Activated CD4-positive, alpha-beta T cell treated with anti-CD3 and anti-CD28 coated beads, Interleukin-2, amount 10 ng/mL, durations not matched to agents 24 days and 14 days (primary cell): ENCODE measurements around the gene TUBA1C. TPM values are rescaled to one million over a fixed set of nuclear protein-coding genes. Genes with fewer than 3 reads are reported as not detected.

Experiments used
- DNase-seq: peaks from one replicate; pipeline ENCODE4 v3.0.0; 2022
- H3K27ac Mint-ChIP-seq: one replicate; pipeline ENCODE4 v1.8.0; 2022; ENCODE audit warnings: mild to moderate bottlenecking, mixed read lengths
- H3K27me3 Mint-ChIP-seq: one replicate; pipeline ENCODE4 v1.8.0; 2022; ENCODE audit warnings: mixed read lengths
- H3K36me3 Mint-ChIP-seq: one replicate; pipeline ENCODE4 v1.8.0; 2022; ENCODE audit warnings: low read depth, mild to moderate bottlenecking, mixed read lengths
- H3K4me1 Mint-ChIP-seq: one replicate; pipeline ENCODE4 v1.8.0; 2021; ENCODE audit warnings: mixed read lengths
- H3K4me3 Mint-ChIP-seq: one replicate; pipeline ENCODE4 v1.8.0; 2022; ENCODE audit warnings: mild to moderate bottlenecking, moderate library complexity, mixed read lengths
- H3K9me3 Mint-ChIP-seq: one replicate; pipeline ENCODE4 v1.8.0; 2021; ENCODE audit warnings: mixed read lengths
- intact Hi-C: fragments of 100-400 bp; cut with micrococcal nuclease; formaldehyde crosslinking; loops from one replicate; pipeline ENCODE4 v1.15.1; 2023
- total RNA-seq: library from RNA; stranded (reverse); gene quantifications from 2 replicates; pipeline ENCODE4 v1.2.3, GENCODE V29; 2022

The TUBA1C gene
- 286 and 305 TPM in 2 replicates for total RNA-seq

DNA sequence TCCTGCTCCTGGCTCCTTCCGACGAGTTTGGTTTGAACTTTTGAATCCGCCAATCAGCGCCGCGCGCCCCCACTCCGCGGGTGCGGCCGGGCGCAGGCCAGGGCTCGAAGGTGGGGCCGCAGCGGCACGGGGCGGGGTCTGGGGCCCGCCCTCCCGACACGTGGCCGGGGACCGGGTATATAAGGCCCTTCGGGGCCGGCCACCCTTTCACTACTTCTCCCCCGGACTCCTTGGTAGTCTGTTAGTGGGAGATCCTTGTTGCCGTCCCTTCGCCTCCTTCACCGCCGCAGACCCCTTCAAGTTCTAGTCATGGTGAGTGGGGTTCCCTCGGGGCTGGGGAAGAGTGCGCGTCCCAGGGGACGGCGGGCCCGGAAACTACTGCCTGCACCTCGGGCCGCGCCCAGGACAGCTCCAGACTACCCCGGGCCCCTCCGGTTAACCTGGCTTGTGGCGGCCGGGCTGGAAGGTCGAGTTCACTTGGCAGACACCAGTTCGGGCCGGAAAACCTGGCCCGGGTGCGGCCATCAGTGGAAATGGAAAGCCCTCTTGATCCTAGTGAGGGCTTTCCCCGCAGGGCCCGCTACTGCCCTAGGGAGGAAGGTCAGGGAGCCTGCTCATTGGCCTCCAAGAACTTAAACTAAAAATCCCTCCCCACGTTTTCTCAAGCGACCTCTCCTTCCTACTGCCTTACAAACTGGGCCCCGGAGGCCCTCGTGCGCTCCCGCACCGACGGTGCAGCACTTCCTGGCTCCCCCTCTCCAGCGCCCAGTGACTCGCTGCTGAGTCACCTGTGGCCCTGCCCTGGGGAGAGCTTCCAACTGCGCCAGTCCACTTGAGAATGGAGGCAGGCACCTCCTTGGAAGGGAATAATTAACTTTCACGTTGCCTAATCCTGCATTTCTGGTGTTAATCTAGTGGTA, at the start of gene TUBA1C:
Gene TUBA1C, plus strand, starts transcription at position 210 of the 920 bp plus-strand sequence. Its CDS starts 100 bp downstream, at position 310.
- peak; percentile 98 for DNase-seq
- no peaks in the 10 kb centered on the region for H3K9me3 Mint-ChIP-seq
- H3K4me3 Mint-ChIP-seq, result peak within 1 kb of the TSS; percentile 97
- intact Hi-C loops, result loop anchor here (1.0 to 2.0 kb wide), 6 partner anchors 30 to 476 kb away; partner anchors contain the start of genes PRPF40B, TMBIM6, TROAP and TUBA1A
- H3K4me1 Mint-ChIP-seq, result peaks cover 42% of the 10 kb centered on the region
- H3K36me3 Mint-ChIP-seq, result peaks cover 32% of the 10 kb centered on the region
- H3K27ac Mint-ChIP-seq, result peak within 1 kb of the TSS; percentile 100
- H3K27me3 Mint-ChIP-seq, result no peaks in the 10 kb centered on the region

DNA sequence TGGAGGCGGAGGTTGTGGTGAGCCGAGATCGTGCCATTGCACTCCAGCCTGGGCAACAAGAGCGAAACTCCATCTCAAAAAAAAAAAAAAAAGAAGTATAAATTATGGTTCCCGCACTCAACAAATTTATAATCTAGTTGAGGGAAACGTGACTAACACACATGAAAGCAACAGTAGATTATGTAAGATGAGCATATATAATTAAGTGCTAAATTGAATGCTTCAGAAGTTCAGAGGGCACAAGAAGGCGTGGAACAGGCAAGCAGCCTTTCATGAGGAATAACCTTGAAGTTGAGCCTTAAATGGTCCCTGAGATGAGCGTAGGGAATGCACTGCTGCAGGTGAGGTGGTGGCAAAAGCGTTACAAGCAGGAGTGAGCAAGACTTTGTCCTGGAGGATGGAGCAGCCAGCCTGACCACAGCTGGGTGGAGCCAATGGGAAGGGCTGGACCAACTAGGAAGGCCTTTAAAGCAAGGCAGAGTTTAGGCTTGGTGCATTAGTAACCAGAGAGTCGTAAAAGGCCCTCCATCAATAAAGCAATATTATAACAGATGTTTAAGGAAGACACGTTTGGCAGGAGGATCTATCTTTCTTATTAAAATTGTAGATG, 45.4 kb upstream of the TUBA1C start:
- H3K4me3 Mint-ChIP-seq, result no peak overlapping the region
- no peak overlapping the region for H3K27ac Mint-ChIP-seq
- peaks cover 3% of the 10 kb centered on the region for H3K4me1 Mint-ChIP-seq
- intact Hi-C loops, result no loop called here
- H3K27me3 Mint-ChIP-seq, result peaks cover 14% of the 10 kb centered on the region
- H3K9me3 Mint-ChIP-seq, result no peaks in the 10 kb centered on the region
- no peak for DNase-seq
- H3K36me3 Mint-ChIP-seq, result no peaks in the 10 kb centered on the region

DNA sequence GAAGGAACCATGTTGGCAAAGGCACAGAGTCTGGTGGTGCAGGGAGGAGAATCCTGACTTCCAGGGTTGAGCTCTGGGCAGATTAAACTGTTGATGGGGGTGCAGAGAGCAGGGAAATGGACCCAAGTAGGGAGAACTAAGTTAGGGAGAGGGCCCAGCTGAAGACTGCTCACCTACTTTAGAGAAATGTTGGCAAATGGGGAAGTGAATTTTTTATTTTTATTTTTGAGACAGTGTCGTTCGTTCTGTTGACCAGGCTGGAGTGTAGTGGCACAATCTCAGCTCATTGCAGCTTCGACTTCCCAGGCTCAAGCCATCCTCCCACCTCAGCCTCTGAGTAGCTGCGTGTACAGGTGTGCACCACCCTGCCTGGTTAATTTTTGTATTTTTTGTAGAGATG, 43.9 kb upstream of the TUBA1C start:
- H3K4me1 Mint-ChIP-seq, result peaks cover 3% of the 10 kb centered on the region
- no peak for DNase-seq
- no peak overlapping the region for H3K4me3 Mint-ChIP-seq
- H3K36me3 Mint-ChIP-seq, result no peaks in the 10 kb centered on the region
- no peaks in the 10 kb centered on the region for H3K9me3 Mint-ChIP-seq
- H3K27ac Mint-ChIP-seq, result peak overlapping the region; percentile 7
- peaks cover 5% of the 10 kb centered on the region for H3K27me3 Mint-ChIP-seq
- intact Hi-C loops, result no loop called here

DNA sequence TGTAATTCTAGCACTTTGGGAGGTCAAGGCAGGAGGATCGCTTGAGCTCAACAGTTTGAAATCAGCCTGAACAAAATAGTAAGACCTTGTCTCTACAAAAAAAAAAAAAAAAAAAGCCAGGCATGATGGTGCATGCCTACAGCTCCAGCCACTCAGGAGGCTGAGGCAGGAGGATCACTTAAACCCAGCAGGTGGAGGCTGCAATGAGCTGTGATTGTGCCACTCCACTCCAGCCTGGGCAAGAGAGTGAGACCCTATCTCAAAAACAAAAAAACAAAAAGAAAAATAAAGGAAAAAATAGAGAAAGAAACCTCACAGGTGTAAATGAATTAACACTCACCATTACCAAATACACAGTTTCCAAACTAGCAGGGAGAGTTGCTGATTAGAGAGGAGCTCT, 41.8 kb upstream of the TUBA1C start:
- Mint-ChIP-seq H3K4me3 (no peak overlapping the region), H3K27me3 (peaks cover 8% of the 10 kb centered on the region), H3K9me3 (no peaks in the 10 kb centered on the region), H3K27ac (no peak overlapping the region), H3K4me1 (peaks cover 3% of the 10 kb centered on the region), H3K36me3 (no peaks in the 10 kb centered on the region)
- intact Hi-C loops, result no loop called here
- no peak for DNase-seq

DNA sequence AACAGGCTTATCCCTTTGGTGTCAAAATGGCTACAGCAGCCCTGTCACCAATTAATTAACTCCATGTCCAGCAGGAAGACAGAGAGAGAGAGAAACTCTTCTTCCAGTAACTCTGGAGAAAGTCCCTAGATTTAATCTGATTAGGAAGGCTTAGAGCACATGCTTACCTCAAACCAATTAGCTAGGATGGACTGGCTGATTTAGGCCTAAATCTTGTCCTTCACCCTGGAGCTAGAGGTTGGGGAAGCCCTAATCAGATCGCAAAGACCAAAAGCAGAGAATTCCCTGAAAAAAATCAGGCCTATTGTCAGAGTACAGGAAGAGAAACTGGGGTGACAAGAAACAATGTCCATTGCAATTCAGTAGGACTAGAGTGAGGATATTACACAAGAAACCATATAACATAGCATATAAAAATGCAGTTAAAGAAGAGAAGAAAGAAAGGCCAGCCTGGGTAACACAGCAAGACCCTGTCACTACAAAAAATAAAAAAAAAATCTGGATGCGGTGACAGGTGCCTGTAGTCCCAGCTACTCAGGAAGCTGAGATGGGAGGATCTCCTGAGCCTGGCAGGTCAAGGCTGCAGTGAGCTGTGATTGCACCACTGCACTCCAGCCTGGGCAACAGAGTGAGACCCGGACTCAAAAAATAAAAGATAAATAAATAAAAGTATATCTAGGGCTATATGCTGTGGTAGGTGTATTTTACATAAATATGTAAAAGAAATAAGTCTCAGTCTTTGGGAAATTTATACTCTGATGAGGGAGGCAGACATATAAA, 41.1 kb upstream of the TUBA1C start:
- no peak for DNase-seq
- peaks cover 3% of the 10 kb centered on the region for H3K4me1 Mint-ChIP-seq
- H3K27me3 Mint-ChIP-seq, result peaks cover 9% of the 10 kb centered on the region
- intact Hi-C loops, result no loop called here
- H3K4me3 Mint-ChIP-seq, result no peak overlapping the region
- no peaks in the 10 kb centered on the region for H3K36me3 Mint-ChIP-seq
- no peak overlapping the region for H3K27ac Mint-ChIP-seq
- no peaks in the 10 kb centered on the region for H3K9me3 Mint-ChIP-seq

DNA sequence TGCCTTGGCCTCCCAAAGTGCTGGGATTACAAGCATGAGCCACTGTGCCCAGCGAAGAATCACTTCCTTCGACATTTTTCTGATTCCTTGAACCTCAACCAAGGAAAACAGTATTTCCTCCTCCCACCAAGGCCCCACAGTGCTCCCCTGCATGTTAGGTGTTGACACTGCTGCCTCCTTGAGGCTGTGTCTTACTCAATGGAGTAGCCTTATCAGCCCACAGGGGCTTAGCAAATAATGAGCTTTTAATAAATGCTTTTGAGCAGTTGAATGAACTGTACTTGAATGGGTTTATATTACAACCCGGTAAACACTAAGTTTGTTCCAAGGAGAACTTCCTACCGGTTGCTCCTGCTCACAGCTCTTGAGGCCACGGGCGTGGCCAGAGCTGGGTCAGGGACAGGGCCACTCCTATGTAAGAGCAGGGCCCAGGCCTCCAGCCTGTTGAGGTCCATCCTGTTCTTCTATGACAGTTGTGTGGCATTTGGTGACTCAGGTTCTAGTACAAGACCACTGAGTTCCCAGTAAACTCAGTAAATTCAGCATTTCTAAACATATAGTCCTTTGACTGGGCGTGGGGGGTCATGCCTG, 39.2 kb upstream of the TUBA1C start:
- intact Hi-C loops, result no loop called here
- Mint-ChIP-seq H3K27ac (no peak overlapping the region), H3K4me1 (peaks cover 3% of the 10 kb centered on the region), H3K4me3 (no peak overlapping the region), H3K36me3 (no peaks in the 10 kb centered on the region), H3K27me3 (peaks cover 10% of the 10 kb centered on the region), H3K9me3 (no peaks in the 10 kb centered on the region)
- DNase-seq, result no peak

DNA sequence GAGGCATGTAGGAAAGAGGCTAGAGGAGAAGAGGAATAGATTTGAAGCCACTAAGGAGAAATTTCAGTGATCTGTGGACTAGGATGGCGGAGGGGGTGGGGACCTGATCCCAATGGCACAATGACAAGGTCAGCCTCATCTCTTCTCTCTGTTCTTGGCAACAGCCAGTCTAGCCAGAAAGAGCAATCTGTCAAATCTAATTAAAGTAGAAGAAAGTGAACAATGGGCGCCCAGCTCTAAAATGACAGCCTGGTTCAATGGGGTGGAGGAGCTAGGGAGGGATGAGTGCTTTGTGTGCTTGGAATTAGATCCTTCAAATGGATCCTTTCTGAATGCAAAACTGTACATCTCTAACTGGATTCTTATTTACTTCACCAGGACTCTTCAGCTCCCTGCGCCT, 37.2 kb upstream of the TUBA1C start:
- H3K27ac Mint-ChIP-seq, result no peak overlapping the region
- intact Hi-C loops, result no loop called here
- H3K36me3 Mint-ChIP-seq, result no peaks in the 10 kb centered on the region
- no peaks in the 10 kb centered on the region for H3K4me1 Mint-ChIP-seq
- H3K4me3 Mint-ChIP-seq, result no peak overlapping the region
- H3K27me3 Mint-ChIP-seq, result peaks cover 5% of the 10 kb centered on the region
- no peak for DNase-seq
- H3K9me3 Mint-ChIP-seq, result no peaks in the 10 kb centered on the region

DNA sequence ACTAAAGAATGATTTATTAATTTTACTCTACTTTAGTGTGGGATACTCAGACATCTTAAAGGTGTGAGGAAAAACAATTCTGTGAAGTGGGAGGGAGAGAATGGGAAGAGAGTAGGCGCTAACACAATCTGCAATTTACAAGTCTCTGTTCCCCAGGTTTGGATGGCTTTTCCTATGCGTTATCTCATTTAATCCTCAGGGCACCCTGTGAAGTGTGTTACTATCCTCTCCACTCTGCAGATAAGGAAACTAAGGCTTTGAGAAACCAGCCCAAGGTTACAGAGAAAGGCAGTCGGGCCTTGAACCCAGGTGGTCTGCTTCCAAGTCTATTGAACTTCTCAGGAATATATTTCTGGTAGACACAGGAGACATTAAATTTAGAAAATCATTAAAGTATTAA, 36.2 kb upstream of the TUBA1C start:
- peaks cover 2% of the 10 kb centered on the region for H3K4me1 Mint-ChIP-seq
- intact Hi-C loops, result no loop called here

DNA sequence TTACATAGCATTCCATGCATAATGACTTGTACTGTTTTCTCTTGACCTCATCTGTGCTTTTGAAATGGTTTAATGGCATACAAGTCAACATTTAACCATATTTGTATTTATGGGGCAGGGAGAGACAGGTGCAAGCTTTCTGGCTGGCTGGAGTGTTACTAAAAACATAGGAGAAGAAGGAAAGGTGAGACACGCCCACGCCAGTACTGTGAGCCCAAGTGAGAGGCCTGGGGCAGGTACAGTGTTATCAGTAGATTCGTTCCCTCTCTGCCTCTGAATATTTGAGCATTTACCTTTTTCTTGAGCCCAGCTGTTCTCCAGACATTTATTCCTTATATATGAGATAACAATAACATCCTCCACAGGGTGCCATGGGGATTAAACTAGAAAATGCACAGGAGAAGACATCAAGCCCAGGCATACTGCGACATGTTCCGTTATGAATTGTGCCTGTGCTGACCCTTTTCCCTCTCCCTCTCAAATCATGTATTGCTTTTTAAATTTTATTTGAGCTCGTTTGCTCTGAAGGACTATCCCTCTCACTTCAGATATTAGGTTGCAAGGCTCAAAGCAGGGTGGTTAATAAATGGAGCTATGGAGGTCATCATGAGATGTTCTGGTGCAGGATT, 34.6 kb upstream of the TUBA1C start:
- Mint-ChIP-seq H3K4me1 (peaks cover 12% of the 10 kb centered on the region), H3K27ac (no peak overlapping the region), H3K9me3 (no peaks in the 10 kb centered on the region), H3K27me3 (peaks cover 5% of the 10 kb centered on the region), H3K4me3 (no peak overlapping the region), H3K36me3 (no peaks in the 10 kb centered on the region)
- intact Hi-C loops, result no loop called here
- no peak for DNase-seq

More for the DNA sequence above, 36.2 kb upstream of the TUBA1C start:
- peaks cover 5% of the 10 kb centered on the region for H3K27me3 Mint-ChIP-seq
- H3K36me3 Mint-ChIP-seq, result no peaks in the 10 kb centered on the region
- no peak for DNase-seq
- no peak overlapping the region for H3K27ac Mint-ChIP-seq
- no peaks in the 10 kb centered on the region for H3K9me3 Mint-ChIP-seq
- no peak overlapping the region for H3K4me3 Mint-ChIP-seq

DNA sequence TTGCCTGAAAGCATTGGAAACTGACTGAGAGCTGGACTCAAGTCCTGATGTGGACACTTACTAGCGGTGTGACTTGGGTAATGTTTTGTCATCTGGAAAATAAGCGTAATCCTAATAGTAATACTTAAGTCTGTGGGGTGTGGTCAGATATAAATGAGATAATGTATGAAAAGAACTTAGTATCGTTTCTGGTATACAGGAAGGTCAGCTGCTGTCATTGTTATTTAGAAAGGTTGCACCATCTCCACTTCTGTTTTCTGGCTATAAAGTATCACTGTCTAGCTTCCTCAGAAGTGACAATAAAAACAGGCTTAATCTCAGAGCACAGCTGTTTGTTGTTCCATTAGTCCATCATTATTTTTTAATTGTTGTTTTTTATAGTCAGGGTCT, 34.1 kb upstream of the TUBA1C start:
- Mint-ChIP-seq H3K9me3 (no peaks in the 10 kb centered on the region), H3K27ac (no peak overlapping the region), H3K4me1 (peaks cover 12% of the 10 kb centered on the region), H3K4me3 (no peak overlapping the region), H3K36me3 (no peaks in the 10 kb centered on the region), H3K27me3 (peaks cover 5% of the 10 kb centered on the region)
- no peak for DNase-seq
- intact Hi-C loops, result no loop called here

DNA sequence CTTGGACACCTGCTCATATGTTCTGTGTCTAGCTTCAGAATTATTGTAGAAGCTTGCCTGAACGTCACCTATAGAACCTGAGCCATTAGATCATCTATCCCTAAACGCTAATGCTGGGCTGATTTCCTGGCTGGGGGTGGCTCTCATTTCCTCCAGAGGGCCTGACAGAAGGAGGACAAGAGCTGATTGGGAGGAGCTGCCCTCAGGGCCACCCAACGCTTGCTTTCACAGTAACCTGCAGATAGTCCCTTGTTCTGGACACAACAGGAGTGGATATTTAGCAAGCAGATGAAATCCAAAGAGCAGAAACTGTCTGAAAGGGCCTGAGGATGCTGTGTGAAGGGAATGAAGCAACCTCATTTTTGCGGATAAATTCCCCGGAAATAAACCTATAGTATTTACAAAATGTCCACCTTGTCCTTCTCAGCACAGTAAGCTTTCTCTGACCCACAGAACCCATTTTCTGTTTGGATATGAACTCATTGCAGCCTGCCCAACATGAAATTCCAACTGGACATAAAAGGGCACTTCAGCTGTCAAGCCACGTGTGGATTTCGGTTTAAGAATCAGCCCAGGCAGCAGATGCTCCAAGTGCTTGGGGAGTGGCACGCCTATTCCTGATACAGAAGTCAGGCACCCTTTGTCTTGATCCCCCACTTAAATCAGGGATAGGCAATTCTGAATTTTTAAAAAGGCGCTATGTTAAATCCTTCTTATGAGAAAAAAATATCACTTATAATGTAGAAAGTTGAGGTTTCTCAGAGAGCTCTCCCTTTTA, 32.8 kb upstream of the TUBA1C start:
- H3K9me3 Mint-ChIP-seq, result no peaks in the 10 kb centered on the region
- H3K36me3 Mint-ChIP-seq, result no peaks in the 10 kb centered on the region
- no peak overlapping the region for H3K27ac Mint-ChIP-seq
- H3K27me3 Mint-ChIP-seq, result peaks cover 5% of the 10 kb centered on the region
- H3K4me3 Mint-ChIP-seq, result no peak overlapping the region
- intact Hi-C loops, result no loop called here
- peaks cover 14% of the 10 kb centered on the region for H3K4me1 Mint-ChIP-seq
- no peak for DNase-seq

DNA sequence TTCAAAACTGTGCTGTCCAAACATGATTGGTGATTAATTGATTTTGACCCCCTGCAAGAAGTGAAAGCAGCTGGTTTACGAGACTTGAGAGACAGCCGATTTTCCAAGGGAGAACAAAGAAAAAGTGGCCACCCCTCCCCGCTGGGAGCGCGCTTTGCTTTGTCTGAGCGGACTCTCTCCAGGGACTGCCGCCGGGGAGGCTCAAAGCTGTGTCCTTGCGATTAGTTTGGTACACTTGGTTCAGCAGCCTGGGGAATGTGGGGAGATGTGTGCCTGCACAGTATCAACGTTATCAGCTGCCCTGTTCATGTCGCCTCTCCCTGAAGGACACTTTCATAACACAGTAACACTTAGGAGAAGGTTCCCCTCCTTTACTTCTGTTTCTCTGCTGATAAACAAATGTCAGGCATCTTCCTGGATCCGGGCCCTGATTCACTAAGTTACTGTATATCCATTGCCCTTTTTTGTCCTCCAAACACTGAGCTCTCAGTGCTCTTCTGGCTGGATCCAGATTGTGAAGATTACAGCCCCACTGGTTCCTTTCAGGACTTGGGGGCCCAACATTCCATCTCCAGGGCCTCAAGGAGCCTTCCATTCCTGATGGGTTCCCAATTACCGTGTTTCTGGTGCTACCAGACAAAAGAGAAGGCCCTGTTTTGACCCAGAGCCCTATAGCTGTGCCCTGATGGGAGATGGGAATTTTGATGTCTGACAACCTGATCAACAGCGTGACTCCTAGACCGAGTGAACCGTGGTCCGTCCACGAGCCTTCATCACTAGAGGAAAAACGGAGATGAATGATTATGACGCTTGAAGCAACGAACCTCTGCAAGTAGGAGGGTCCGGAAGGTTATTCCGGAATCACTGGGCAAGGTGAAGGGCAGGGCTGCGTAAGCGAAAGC, 31.7 kb upstream of the TUBA1C start:
- H3K4me1 Mint-ChIP-seq, result peaks cover 14% of the 10 kb centered on the region
- DNase-seq, result no peak
- H3K4me3 Mint-ChIP-seq, result peak overlapping the region; percentile 88
- peaks cover 1% of the 10 kb centered on the region for H3K27me3 Mint-ChIP-seq
- peak overlapping the region; percentile 77 for H3K27ac Mint-ChIP-seq
- H3K9me3 Mint-ChIP-seq, result no peaks in the 10 kb centered on the region
- H3K36me3 Mint-ChIP-seq, result no peaks in the 10 kb centered on the region
- intact Hi-C loops, result no loop called here
